GM19239 (cell line): Measurements from ENCODE around the gene VPS41.

ENCODE experiments used
- DNase-seq: peaks from one replicate; pipeline ENCODE4 v3.0.0; 2011; ENCODE audit warnings: low spot score; ENCODE audit not compliant: insufficient read length
- FAIRE-seq: peaks from 2 replicates; lab custom pipeline; 2011; peaks lifted over from hg19 to GRCh38; lab: Jason Lieb, UNC

Gene VPS41

DNA sequence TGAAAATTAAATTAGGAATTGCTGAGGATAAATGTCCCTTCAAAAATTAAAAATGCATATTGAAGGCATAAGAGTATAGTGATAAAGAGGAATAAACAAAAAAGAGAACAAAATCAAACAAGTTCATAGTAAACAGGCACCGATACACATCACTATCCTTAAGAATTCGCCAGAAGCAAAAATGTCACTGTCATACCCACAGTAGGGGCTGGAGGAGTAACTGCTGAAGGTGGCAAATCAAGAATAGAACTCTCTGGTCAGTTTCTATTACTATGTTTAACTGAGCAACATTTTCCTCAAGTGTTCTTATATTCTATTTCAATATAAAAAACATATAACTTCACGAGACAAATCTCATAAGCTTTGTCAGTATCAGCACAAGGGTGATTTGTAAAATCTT is 84.0 kb downstream of the VPS41 start:
- FAIRE-seq, result no peak
- DNase-seq, result no peak

DNA sequence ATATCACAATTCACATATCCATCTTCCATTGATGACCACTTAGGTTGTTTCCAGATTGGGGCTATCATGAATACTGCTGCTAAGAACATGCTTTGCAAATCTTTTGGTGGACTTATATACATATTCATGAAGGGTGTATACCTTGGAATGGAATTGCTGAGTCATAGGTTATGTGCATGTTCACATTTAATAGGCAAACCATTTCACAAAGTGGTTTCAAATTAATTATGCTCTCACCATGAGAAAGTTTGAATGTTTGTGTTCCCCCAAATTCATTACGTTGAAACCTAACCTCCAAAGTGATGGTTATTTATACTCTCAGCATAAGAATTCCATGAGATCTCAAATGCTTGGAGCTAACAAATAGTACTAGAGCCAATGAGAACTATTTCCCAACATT is 86.4 kb downstream of the VPS41 start:
- DNase-seq (no peak), FAIRE-seq (no peak)

DNA sequence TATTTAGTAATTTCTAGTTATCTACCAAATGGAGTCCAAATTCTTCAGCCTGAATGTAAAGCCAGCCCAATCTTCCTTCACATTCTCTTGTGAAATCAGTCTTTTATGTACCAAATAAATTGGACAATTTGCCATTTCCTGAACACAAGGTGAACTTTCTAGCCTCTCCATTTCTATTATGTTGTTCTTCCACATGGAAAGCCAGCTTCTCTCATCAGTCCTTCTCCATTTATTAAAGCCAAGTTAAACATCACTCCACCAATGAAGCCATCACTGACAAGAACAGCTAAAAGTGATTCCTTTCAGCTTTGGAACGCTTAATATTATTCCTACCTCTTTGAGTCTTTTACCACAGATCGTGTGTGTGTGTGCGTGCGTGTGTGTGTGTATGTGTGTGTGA is 88.4 kb downstream of the VPS41 start:
- FAIRE-seq (no peak), DNase-seq (no peak)

DNA sequence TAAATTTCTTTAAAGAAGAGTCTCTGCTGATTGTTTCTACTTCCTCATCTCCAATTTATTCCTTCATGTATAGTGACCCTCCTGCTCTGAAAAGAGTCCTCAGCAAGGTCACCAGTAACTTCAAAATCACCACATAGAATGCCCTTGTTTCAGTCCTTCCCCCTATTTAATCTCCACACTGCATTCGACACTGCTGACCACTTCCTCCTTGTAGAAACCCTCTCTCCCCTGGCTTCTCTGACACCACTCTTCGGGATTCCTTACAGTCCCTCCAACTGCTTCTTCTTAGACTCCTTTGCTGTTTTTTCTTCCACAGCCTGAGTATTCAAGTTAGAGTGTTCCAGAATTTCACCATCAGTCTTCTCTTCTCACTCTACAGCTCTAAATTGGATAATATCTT is 89.5 kb downstream of the VPS41 start:
- DNase-seq, result no peak
- no peak for FAIRE-seq

DNA sequence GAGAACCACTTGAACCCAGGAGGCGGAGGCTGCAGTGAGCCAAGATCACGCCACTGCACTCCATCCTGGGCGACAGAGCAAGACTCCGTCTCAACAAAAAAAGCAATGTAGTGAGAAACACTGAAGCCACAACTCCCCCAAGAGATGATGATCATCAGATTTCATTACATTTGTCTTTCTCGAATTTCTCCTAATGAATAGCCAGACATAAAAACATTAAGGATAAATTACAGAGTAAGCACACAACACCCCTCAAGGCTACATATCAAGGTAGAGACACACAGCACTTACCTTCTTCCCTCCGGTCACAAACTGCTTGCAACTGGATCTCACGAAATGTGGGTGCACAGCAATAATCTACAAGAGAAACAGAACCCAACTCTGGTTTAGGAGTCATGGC is 91.5 kb downstream of the VPS41 start:
- FAIRE-seq, result no peak
- DNase-seq, result no peak

DNA sequence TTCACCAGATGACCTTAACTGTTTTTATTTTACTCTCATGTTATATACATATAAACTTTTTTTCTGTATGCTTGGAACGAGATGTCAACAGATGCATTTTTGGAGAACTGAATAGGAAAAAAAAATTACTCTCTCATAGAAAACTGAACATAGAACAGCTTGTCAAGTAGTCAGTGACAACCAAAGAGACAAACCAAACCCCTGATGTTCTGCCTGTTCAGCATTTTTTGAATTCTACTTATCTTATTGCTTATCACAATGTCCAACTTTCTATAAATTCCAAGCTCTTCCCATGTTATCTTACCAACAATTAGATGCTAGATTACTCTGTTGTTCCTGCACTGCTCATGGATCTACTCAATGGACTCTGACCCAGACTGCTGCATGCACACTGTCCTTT is 95.2 kb downstream of the VPS41 start:
- DNase-seq (no peak), FAIRE-seq (no peak)

DNA sequence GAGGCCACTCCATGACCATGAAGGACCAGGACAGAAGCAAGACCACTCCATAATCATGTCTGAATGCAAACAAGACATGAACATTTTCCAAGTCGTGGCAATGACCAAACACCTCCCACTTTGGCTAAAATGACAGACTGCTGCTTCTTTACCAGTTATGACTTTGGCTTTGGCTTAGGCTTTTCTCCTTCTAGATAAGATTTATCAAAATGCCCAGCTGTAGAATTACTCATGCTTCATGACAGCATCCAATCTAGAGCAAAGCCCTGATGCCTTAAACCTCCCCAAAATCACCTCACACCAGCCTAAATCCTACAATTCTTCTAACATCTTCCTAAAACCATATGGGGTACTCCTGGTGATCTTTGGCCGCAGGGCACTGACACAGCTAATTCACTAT is 102.1 kb downstream of the VPS41 start:
- DNase-seq (no peak), FAIRE-seq (no peak)

DNA sequence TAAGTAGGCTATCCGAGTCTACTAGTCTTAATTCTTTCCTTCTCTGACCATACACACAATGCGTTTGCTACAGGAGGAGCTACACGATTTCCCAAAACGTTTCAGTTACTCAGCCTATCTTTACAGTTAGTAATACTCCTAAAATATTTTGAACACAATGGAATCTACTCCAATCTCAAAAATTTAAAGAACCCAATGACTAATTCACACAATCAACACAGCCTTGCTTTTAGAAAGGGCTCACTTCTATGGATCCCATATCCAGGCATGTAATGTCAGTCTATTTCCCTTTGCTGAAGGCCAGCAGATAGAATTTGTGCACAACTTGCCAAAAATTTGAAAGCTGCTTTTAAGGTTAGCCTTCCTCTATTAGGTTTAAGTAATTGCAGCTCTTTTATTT is 107.2 kb downstream of the VPS41 start:
- DNase-seq (no peak), FAIRE-seq (no peak)

DNA sequence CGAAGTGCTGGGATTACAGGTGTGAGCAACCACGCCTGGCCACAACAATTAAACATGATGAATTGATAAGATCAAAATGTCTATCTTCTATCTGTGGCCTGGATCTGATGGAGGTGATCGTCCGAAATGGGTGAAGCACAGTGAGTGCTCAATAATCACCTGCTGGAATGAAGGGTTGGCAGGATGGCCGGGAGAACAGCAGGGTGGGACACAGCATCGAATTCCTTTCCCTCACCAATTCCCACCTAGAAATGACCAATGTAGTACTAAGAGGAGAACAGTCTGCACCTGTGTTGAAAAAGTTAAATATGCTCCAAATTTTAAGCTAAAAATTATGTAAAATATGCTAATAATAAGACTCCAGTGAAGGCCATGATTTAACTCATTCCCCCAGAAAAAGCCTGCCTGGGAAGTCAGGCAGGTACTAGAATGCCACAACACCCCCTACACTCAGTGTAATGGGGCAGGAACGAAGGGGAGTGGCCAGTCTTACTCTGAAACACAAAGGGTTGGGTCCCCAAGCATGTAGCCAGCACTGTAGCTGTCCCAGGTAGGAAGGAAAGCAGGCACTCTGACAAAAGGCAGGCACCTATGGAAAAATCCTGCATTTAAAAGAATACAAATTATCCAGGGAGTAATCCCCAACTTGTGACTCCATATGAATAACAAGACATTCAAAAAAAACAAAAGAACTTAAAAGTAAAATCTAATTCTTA is 110.3 kb downstream of the VPS41 start:
- DNase-seq, result no peak
- no peak for FAIRE-seq

DNA sequence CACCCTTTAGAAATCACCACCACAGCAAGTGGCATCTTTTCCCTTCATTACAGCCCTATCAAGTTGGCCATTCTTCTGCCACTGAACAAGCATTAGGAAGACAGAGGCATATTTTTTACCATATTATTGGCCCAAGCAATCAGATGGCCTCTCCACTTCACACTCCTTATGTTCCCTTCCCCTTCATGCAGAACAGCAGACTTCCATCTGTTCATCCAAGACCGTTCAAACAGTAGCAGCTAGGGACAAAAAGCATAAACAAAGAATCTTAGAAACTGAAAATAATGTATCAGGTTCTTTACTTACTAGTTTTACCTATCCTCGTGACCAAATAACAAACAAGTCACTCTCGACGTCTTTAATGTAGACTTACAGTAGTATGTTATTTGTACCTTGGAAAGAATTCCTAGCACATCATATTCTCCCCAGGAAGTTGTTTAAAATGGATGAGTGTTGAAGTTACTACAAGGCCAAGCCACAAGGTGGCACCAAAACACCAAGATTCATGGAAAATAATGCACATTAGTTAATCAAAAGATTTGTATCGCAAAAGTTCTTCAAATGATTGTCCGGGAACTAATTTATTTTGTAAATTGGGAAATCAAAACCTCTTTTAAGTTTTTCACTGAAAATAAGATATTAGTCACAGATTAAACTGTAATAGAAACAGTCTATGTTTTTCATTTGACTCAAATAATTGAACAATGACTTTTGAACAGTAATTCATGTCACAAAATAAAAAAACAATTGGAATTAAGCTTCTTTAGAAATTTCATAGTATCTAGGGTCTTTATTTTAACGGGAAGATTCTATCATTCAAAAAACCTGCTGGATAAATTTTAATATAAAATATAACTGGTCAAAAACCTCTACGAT is 112.1 kb downstream of the VPS41 start:
- FAIRE-seq, result peak; percentile 89

DNA sequence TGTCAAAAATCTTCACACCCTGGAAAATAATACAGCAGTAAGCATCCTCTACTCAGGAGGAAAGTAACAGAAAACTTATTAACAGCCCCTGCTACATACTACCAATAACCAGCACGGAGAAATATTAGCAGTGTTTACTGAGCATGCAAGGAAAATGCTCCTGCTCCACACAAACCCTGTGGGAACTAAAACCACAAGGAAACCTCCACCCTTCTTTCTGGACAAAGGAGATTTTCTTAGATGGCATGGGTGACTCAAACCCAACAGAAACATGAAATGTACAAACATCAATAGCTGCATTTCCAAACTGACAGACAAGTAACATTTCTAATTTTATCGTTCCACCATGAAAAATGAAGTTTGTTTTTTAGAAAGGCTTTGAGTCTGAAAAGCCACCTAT is 113.4 kb downstream of the VPS41 start:
- FAIRE-seq (no peak), DNase-seq (no peak)

More for the DNA sequence above, 112.1 kb downstream of the VPS41 start:
- no peak for DNase-seq

DNA sequence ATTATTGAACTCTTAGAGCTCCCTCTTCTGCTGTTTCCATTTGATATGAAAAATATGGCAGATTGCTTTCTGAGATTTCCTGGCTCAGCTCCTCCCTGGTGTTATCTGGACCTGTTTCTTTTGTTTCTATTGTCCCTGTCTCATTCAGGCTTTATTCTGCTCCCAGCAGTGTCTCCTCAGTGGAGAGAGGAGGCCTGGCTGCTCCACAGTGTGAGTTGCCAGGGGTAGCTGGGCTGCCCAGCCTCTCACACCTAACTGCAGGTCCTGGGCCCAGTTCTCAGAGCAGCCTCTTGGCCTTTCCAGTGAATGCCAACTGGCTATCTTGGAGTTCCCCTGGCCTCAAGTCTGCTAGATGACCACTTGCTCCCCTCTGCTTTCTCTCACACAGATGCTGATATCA is 127.0 kb downstream of the VPS41 start:
- FAIRE-seq (no peak), DNase-seq (no peak)

DNA sequence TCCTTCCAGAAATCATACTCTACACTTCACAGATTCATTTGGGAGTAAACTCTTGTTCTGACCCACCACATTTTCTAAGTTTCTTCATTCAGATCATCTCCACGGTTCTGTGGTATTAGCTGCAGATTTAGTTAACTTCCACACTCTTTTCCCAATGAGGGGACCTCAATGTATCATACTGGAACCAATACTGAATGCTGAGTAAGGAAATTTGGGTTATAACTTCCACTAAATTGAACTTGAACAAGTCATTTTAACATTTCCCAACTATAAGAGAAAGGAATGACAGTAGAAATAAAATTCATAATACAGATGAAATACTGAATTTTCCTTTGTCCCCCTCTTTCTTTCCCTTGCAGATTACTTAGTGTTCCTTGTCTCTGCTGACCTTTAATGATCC is 131.4 kb downstream of the VPS41 start:
- no peak for DNase-seq
- no peak for FAIRE-seq

DNA sequence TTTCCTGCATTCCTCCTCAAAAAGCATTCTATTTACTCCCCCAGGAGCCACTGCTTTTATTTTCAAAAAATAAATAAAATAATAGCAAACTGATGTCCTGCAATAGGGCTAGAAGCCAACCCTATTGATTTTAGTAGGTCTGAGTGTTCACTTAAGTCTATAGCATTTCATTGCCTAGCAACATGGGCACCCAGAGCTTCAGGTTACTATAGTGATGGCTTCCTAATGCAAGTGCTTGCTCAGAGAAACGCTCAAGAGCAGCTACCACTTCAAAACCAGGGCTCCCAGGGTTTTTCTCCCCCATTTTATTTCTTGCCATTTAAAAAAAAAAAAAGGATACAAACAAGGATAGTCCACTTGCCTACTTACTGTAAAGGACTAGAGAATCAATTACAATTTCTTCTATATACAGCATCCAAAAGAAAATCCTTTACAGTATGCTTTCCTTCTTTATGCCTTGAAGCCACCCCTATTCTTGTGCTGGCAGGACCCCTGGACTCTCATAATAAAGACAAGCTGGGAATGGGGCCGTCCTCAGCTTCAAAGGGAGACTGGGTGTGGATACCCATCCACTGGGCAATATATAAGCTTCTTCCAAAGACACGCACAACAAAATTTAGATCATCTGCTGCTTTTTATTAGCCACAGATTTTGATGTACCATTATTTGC is 133.3 kb downstream of the VPS41 start:
- FAIRE-seq, result no peak
- DNase-seq, result no peak

DNA sequence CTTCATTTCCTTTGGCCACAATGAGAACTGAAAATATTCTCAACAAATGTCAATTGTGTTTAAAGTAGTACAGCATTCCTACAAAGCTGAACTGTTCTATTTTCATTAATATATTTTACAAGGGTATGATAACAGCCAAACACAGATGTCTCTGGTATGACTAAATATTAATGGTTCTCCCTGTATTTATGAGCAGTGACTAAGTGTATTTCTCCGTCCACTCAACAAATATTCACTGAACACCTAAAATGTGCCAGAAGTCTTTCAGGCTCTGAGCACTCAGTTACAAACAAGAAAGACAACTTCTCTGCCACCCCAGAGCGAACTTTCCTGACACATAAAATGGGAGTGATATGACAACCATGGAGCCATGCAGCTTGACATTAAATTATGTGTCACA is 135.6 kb downstream of the VPS41 start:
- FAIRE-seq (no peak), DNase-seq (no peak)

DNA sequence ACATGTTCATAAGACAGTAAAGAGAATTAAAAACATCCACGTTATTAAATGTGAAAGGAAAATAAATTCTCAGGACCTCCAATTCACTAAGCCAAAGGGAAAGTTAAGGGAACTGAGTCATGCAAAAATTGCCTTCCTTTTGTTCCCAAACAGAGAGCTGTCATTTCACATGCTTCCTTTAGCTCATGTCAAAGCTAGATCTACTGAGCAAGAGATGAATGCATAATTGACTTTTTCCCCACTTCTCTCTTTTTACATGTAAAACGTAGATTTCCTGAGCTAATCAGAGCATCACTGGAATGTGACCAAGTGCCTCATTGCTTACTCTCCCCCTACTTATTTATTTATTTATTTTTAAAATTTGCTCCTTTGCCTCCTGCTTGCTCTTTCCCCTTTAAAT is 148.8 kb downstream of the VPS41 start:
- no peak for DNase-seq
- FAIRE-seq, result no peak

DNA sequence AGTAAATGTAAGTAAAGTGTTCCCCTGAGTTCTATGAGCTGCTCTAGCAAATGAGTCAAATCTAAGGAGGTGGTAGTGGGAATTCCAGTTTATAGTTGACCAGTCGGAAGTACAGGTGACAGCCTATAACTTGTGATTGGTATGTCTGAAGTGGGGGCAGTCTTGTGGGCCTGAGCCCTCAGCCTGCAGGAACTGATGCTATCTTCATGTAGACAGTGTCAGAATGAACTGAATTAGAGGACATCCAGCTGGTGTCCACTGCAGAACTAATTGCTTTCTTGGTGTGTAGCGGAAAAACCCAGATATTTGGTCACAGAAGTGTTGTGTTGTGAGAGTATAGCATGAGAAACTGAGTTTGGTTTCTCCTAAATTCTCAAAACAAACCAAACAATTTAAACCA is 150.0 kb downstream of the VPS41 start:
- DNase-seq (no peak), FAIRE-seq (no peak)

DNA sequence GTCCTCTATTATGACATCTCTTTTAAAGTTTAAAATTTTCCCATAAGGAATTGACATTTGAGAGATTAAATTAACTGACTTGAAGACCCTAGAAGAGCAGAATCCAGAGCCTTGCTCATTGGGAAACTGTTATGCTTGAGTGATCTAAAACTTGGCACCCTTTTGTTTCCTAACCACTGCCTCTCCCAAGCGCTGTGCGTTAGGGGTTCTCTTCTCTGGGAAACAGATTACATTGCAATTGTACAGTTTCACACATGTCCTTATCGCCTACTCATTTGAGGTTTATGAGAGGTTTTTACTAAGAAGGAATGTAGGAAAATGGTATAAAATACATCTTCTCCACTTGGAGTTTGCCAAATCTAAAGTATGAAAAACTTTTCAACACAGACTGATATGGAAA is 151.1 kb downstream of the VPS41 start:
- FAIRE-seq, result no peak

DNA sequence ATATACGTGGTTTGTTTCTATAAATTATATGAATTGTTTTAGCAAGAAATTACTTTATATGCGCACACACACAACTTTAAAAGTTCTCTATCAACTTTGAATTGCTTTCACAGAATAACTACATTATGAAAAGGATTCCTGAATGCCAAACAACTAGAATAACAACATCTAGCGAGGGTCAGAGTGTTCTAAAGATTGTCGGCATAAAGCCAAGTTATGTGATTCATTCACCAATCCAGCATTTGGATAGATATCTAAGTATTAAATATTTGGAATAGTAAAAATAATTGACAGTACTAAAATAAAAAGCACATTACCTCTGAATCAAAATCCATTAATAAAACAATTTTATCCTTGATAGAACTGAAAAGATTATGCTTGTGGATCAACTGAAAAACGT is 152.5 kb downstream of the VPS41 start:
- DNase-seq (no peak), FAIRE-seq (no peak)

More for the DNA sequence above, 151.1 kb downstream of the VPS41 start:
- DNase-seq, result no peak

DNA sequence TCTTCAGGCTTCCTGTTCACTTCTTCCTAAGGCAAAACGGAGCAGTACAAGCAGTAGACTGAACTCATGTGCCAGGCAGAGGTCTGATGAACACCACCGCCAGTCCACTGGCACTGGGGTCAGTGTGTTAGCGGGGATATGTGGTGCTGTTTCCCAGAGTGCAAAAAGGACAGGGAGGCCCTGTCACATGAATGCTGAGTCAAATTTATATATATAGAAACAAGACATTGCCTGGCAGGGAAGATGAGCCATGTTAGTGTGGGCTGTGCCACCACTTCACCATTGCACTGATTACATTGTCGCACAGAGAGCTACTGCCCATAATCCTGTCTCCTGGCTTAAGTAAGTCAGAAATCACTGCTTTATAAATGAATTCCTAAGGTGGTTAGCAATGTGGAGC is 155.6 kb downstream of the VPS41 start:
- no peak for DNase-seq
- FAIRE-seq, result no peak

DNA sequence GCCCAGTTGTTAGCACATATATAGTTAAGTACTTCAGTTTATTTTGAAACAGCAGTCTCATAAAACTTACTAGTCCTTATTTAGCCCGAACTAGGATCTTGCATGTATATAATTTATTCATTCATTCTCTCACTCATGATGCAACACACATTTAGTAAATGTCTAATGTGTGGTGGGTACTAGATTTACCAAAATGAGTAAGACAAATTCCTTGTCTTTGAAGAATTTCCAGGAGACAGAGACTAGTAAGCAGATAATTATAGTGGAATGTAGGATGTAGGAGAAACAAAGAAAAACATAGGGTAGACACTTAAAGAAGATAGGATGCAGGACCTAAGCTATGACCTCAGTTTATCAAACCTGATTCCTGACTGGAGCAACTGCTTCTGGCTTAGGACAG is 157.6 kb downstream of the VPS41 start:
- no peak for FAIRE-seq

More for the DNA sequence above, 157.6 kb downstream of the VPS41 start:
- DNase-seq, result no peak
